Smooth muscle cell (in vitro differentiated cells): Measurements from ENCODE around the gene DCAF6. TPM values are rescaled to one million over a fixed set of nuclear protein-coding genes. Genes with fewer than 3 reads are reported as not detected.

Source experiments
- DNase-seq: peaks from one replicate; lab custom pipeline; 2025; ENCODE audit not compliant: unreplicated experiment; lab: John Stamatoyannopoulos, UW
- H2AFZ ChIP-seq: fragments of 200-600 bp; sonication (generic); 2 replicates; pipeline ENCODE4 v1.6.0; 2016; ENCODE audit warnings: antibody characterized with exemption, low read depth, mild to moderate bottlenecking
- H3F3A ChIP-seq: fragments of 200-600 bp; sonication (generic); 2 replicates; pipeline ENCODE4 v1.6.0; 2017; ENCODE audit warnings: antibody characterized with exemption, low read depth
- H3K27ac ChIP-seq: fragments of 200-600 bp; sonication (generic); 2 replicates; pipeline ENCODE4 v1.5.1; 2016; ENCODE audit warnings: low read depth, mild to moderate bottlenecking
- H3K27me3 ChIP-seq: fragments of 200-600 bp; sonication (generic); 2 replicates; pipeline ENCODE4 v1.6.1; 2016; ENCODE audit warnings: low read depth, mild to moderate bottlenecking
- H3K36me3 ChIP-seq: fragments of 200-600 bp; sonication (generic); 2 replicates; pipeline ENCODE4 v1.5.1; 2016; ENCODE audit warnings: low read depth
- H3K4me1 ChIP-seq: fragments of 200-600 bp; sonication (generic); 2 replicates; pipeline ENCODE4 v1.5.1; 2016; ENCODE audit warnings: low read depth
- H3K4me2 ChIP-seq: fragments of 200-600 bp; sonication (generic); 2 replicates; pipeline ENCODE4 v1.6.0; 2016; ENCODE audit warnings: mild to moderate bottlenecking
- H3K4me3 ChIP-seq: fragments of 200-600 bp; sonication (generic); 2 replicates; pipeline ENCODE4 v1.5.1; 2016; ENCODE audit warnings: mild to moderate bottlenecking
- H3K79me2 ChIP-seq: fragments of 200-600 bp; sonication (generic); 2 replicates; pipeline ENCODE4 v1.6.0; 2016; ENCODE audit warnings: low read depth, mild to moderate bottlenecking
- H3K9ac ChIP-seq: fragments of 200-600 bp; sonication (generic); 2 replicates; pipeline ENCODE4 v1.6.0; 2016; ENCODE audit warnings: low read depth
- H3K9me3 ChIP-seq: fragments of 200-600 bp; sonication (generic); replicated peaks from 2 replicates; pipeline ENCODE4 v1.5.1; 2016; ENCODE audit warnings: low read depth
- H4K20me1 ChIP-seq: fragments of 200-600 bp; sonication (generic); 2 replicates; pipeline ENCODE4 v1.6.0; 2016; ENCODE audit warnings: low read depth
- WGBS: methylation state at CpG from one replicate; pipeline ENCODE4 v1.1.7; 2016; ENCODE audit warnings: low lambda C conversion rate; 5-methylcytosine and 5-hydroxymethylcytosine counted together
- polyA plus RNA-seq: library from polyadenylated mRNA; unstranded; fragments of >200 nt; fragmentation: Nextera tagmentation; extraction: Ambion mirVana; gene quantifications from 2 replicates; pipeline ENCODE4 v1.2.1, GENCODE V29; 2016
- total RNA-seq: library from RNA; depleted of rRNA; stranded (reverse); fragments of >200 nt; gene quantifications from 2 replicates; pipeline ENCODE4 v1.2.3, GENCODE V29; 2014
- TF ChIP-seq, protein P1 (sequence below): fragments of 200-600 bp; sonication (generic); IDR thresholded peaks from 2 replicates; pipeline ENCODE4 v1.5.1; 2017; ENCODE audit warnings: borderline replicate concordance, mild to moderate bottlenecking, antibody characterized with exemption; ENCODE audit not compliant: insufficient read depth, poor library complexity, severe bottlenecking

DCAF6 gene
- total and polyA plus RNA-seq, 2 experiments from 2014 or later: 27.4 to 34.9 TPM

DNA sequence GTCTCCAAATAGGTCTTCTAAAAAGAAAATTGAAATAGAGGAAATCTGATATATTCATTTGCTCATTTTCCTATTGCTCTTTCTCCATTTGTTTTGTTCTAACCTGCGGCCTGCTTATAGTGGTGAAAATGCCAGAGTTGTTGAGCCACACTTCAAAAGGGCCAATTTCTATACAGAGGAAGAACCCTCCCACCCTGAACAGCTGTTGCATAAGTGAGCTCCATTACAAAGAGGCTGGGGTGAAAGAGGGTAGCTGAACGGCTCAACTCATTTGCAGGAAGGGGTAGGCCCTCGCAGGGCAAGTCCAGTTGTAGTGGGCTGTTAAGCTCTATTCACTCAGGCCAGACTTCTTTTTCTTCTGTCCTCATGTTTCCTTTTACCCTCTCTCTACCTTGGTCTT lies 31.3 kb upstream of the DCAF6 start:
- peak overlapping the region; percentile 53 for H3K27ac ChIP-seq
- no peak overlapping the region for H3K9ac ChIP-seq
- no peaks in the 10 kb centered on the region for H4K20me1 ChIP-seq
- no peak for DNase-seq
- 64% methylated on average over 3 of the region's 3 CpGs for WGBS
- H3F3A ChIP-seq: no peaks in the 10 kb centered on the region
- no peaks in the 10 kb centered on the region for H3K9me3 ChIP-seq
- H2AFZ ChIP-seq: no peak overlapping the region
- H3K27me3 ChIP-seq: no peaks in the 10 kb centered on the region
- H3K4me1 ChIP-seq: peaks cover 17% of the 10 kb centered on the region
- H3K4me3 ChIP-seq: no peak overlapping the region
- H3K4me2 ChIP-seq: peak overlapping the region; percentile 57
- H3K36me3 ChIP-seq: no peaks in the 10 kb centered on the region
- H3K79me2 ChIP-seq: no peaks in the 10 kb centered on the region
- TF ChIP-seq, protein P1, sequence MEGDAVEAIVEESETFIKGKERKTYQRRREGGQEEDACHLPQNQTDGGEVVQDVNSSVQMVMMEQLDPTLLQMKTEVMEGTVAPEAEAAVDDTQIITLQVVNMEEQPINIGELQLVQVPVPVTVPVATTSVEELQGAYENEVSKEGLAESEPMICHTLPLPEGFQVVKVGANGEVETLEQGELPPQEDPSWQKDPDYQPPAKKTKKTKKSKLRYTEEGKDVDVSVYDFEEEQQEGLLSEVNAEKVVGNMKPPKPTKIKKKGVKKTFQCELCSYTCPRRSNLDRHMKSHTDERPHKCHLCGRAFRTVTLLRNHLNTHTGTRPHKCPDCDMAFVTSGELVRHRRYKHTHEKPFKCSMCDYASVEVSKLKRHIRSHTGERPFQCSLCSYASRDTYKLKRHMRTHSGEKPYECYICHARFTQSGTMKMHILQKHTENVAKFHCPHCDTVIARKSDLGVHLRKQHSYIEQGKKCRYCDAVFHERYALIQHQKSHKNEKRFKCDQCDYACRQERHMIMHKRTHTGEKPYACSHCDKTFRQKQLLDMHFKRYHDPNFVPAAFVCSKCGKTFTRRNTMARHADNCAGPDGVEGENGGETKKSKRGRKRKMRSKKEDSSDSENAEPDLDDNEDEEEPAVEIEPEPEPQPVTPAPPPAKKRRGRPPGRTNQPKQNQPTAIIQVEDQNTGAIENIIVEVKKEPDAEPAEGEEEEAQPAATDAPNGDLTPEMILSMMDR: no peak

DNA sequence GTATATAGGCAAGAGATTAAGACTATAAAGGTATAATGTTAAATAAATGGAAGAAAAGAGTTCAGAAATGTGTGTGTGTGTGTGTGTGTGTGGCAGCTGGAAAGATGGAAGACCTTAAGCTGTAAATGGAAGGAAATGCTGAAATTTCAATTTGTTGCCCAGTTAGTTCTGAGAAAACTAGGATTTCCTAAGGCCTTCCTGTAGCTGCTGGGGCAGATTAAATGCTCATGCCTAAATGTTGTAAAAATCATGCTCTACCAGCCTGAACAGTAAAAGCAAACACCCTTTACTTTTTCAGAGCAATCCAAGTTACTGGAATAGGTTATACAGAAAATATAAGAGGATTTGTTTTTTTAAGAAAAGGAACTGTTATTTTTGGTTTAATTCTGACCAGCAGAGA lies 30.8 kb upstream of the DCAF6 start:
- Histone ChIP-seq H3K9ac (no peak overlapping the region), H3K4me3 (no peak overlapping the region), H3K9me3 (no peaks in the 10 kb centered on the region), H4K20me1 (no peaks in the 10 kb centered on the region), H3K4me1 (peaks cover 17% of the 10 kb centered on the region), H3K27ac (peak overlapping the region; percentile 53), H2AFZ (no peak overlapping the region), H3F3A (no peaks in the 10 kb centered on the region), H3K4me2 (no peak overlapping the region), H3K27me3 (no peaks in the 10 kb centered on the region), H3K36me3 (no peaks in the 10 kb centered on the region), H3K79me2 (no peaks in the 10 kb centered on the region)
- no peak for DNase-seq
- TF ChIP-seq, protein P1: no peak

DNA sequence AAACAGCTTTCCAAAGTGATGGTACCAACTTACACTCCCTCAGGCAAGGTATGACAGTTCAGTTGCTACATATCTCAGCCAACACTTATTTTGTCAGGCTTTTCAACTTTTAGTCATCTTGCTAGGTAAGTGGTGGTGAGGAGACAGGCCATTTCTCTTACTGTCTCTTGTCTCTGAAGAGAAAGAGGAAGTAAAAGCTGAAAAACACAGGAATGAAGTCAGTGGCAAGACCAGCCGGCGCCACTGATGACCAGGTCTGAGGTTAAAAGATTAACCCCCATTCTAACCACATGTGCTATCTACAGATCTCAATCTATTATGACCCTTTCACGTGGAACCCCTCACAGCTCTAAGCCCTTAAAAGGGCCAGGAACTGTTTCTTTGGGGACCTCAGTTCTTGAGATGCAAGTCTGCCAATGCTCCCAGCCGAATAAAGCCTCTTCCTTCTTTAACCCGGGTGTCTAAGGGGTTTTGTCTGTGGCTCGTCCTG lies 26.7 kb upstream of the DCAF6 start:
- no peaks in the 10 kb centered on the region for H3K36me3 ChIP-seq
- 90% methylated on average over 6 of the region's 6 CpGs for WGBS
- TF ChIP-seq, protein P1: no peak
- no peaks in the 10 kb centered on the region for H3K79me2 ChIP-seq
- DNase-seq: no peak
- H3K4me3 ChIP-seq: no peak overlapping the region
- H3F3A ChIP-seq: no peaks in the 10 kb centered on the region
- no peak overlapping the region for H2AFZ ChIP-seq
- H3K9me3 ChIP-seq: no peaks in the 10 kb centered on the region
- H3K9ac ChIP-seq: no peak overlapping the region
- H3K27me3 ChIP-seq: no peaks in the 10 kb centered on the region
- no peaks in the 10 kb centered on the region for H4K20me1 ChIP-seq
- H3K4me1 ChIP-seq: peaks cover 13% of the 10 kb centered on the region
- no peak overlapping the region for H3K27ac ChIP-seq
- H3K4me2 ChIP-seq: no peak overlapping the region

DNA sequence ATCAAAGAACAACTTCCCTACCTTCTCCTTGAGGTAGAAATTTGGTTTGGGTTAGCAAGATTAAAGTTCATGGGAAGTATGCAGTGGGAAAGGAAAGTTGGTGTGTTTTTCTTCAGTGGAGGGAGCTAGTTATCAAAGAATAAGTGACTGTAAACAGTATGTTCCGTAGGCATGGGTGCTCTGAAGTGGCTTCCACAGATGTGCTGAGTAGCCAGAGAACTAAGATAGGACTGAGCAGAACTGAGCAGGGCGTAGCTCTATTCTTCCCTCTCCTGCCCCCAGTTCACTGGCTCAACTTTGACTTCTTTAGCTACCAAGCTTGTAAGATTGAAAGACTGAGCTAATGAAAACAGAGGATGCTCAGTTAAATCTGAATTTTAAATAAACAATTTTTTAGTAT lies 26.0 kb upstream of the DCAF6 start:
- Histone ChIP-seq H2AFZ (no peak overlapping the region), H3K27ac (no peak overlapping the region), H3K4me3 (no peak overlapping the region), H3K9me3 (no peaks in the 10 kb centered on the region), H3K79me2 (no peaks in the 10 kb centered on the region), H3K4me2 (no peak overlapping the region), H4K20me1 (no peaks in the 10 kb centered on the region), H3K36me3 (no peaks in the 10 kb centered on the region), H3F3A (no peaks in the 10 kb centered on the region), H3K9ac (no peak overlapping the region), H3K27me3 (no peaks in the 10 kb centered on the region), H3K4me1 (peaks cover 5% of the 10 kb centered on the region)
- TF ChIP-seq, protein P1: no peak
- no peak for DNase-seq
- 89% methylated on average over 2 of the region's 2 CpGs for WGBS
